ENCODE data around the gene MOK. TPM values are rescaled to one million over a fixed set of nuclear protein-coding genes. Genes with fewer than 3 reads are reported as not detected.
"Not testable (repeated sequence)": the region's sequence is repeated elsewhere in the genome, so short reads cannot be mapped to it uniquely, and the experiment has no call there.

MOK gene
- total RNA-seq, 2 experiments from 2014 or later: 2.3 to 2.5 TPM

DNA sequence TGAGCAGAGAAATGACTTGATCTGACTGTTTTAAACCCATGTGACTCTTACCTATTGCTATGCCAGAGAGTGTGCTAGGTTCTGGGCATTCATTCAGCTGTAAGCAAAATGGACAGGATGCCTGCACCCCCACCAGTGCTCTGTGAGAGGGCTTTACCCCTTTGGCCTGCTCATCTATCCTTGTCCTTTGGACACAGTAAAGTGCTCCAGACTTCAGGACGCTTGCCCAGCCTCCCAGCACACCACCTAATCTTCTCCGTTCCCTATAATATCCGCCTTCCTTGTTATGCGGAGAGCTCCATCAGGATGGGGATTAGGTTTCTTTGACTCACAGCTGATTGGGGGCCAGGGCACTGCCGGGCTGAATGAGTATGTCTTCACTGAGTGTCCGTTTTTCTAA is 10.2 kb upstream of the MOK start:
- Mint-ChIP-seq H3K36me3 (ENCODE audit: low read depth) (peaks cover 35% of the 10 kb centered on the region), H3K9me3 (no peaks in the 10 kb centered on the region), H3K4me3 (peak overlapping the region; percentile 92), H3K4me1 (ENCODE audit: low read depth) (peaks cover 50% of the 10 kb centered on the region), H3K27me3 (peaks cover 11% of the 10 kb centered on the region), H3K27ac (peak overlapping the region; percentile 80)
- Histone ChIP-seq H3K36me3 (ENCODE audit: insufficient read depth, low read length) (no peaks in the 10 kb centered on the region), H3K9me3 (ENCODE audit: control insufficient read depth in 1 of 2, insufficient read depth in 1 of 2, low read length in 2 of 2) (no peaks in the 10 kb centered on the region), H3K4me1 (ENCODE audit: insufficient read depth, low read length) (peaks cover 55% of the 10 kb centered on the region), H3K27me3 (ENCODE audit: control insufficient read depth in 1 of 2, insufficient read depth in 2 of 2, low read length in 2 of 2) (no peaks in the 10 kb centered on the region), H3K27ac (ENCODE audit: low read depth in 1 of 2, low read length in 2 of 2) (no peak overlapping the region), H3K4me3 (ENCODE audit: low read length) (no peak overlapping the region)
- intact Hi-C loops (cut with DNase I, micrococcal nuclease): loop anchor here (2.0 to 10.0 kb wide), 4 partner anchors 176 to 553 kb away; partner anchors contain the start of genes PPP2R5C (in 1 of the 2) and WDR20 (in 1 of the 2)
- TF ChIP-seq, protein P1, sequence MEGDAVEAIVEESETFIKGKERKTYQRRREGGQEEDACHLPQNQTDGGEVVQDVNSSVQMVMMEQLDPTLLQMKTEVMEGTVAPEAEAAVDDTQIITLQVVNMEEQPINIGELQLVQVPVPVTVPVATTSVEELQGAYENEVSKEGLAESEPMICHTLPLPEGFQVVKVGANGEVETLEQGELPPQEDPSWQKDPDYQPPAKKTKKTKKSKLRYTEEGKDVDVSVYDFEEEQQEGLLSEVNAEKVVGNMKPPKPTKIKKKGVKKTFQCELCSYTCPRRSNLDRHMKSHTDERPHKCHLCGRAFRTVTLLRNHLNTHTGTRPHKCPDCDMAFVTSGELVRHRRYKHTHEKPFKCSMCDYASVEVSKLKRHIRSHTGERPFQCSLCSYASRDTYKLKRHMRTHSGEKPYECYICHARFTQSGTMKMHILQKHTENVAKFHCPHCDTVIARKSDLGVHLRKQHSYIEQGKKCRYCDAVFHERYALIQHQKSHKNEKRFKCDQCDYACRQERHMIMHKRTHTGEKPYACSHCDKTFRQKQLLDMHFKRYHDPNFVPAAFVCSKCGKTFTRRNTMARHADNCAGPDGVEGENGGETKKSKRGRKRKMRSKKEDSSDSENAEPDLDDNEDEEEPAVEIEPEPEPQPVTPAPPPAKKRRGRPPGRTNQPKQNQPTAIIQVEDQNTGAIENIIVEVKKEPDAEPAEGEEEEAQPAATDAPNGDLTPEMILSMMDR (IDR thresholded peaks at IDR 0.05): no peak
- ChIA-PET POLR2A (interaction anchor here (0.7 kb wide), 1 partner anchor 350 kb away, joined by 4 read pairs; no protein-coding TSS in a partner anchor), CTCF (interaction anchor here (1.3 to 2.4 kb wide), 6 partner anchors 10 to 790 kb away, joined by 3 to 32 read pairs (median 3); partner anchors contain the start of gene MOK)
- DNase-seq (no peak), ATAC-seq (ENCODE audit: poor library complexity) (no peak)

DNA sequence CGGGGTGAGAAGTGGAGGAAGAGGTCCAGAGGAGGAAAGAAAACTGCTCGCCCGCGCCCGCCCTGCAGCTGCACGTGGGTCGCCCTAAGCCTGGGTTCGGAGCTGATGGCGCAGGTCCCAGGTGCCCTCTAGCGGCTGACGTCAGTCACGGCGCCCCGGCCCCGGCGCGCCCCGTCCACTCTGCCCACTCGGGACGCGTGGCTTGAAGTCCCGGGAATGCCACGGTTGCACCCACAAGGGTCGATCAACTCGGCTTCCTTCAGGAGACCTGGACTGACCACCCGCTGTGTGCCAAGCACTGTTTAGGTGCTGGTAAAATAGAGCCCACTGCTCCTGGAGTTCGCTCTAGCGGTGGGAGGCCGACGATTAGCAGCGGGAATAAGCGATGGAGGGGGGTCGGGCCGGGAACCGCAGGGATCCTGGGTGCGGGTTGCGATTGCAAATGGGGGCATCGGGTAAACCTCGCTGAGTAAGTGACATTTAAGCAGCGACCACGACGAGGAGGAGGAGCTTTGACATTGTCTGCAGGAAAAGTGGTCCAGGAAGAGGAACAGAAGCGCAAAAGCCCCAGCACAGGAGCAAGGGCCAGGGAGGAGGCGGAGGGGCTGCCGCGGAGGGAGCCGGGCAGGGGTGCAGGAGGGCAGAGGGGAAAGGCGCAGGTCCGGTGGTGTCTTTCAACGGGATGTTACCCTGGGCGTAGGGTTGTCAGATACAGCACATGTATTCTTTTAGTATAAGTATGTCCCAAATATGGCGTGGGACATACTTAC is 9.5 kb upstream of the MOK start:
- DNase-seq: peak; percentile 65 to 90 (median 74)
- ChIA-PET CTCF (interaction anchor here (0.5 to 2.4 kb wide), 21 partner anchors 9 to 790 kb away, joined by 3 to 32 read pairs (median 3); partner anchors contain the start of gene MOK), POLR2A (interaction anchor here (0.7 to 1.3 kb wide), 4 partner anchors 10 to 608 kb away, joined by 3 to 12 read pairs (median 4); partner anchors contain the start of gene MOK)
- Mint-ChIP-seq H3K9me3 (no peaks in the 10 kb centered on the region), H3K27me3 (peaks cover 11% of the 10 kb centered on the region), H3K4me1 (ENCODE audit: low read depth) (peaks cover 46% of the 10 kb centered on the region), H3K27ac (peak overlapping the region; percentile 80), H3K36me3 (ENCODE audit: low read depth) (peaks cover 32% of the 10 kb centered on the region), H3K4me3 (peak overlapping the region; percentile 92)
- intact Hi-C loops (cut with DNase I, micrococcal nuclease): loop anchor here (1.0 to 10.0 kb wide), 8 partner anchors 9 to 607 kb away; partner anchors contain the start of genes MOK (in 1 of the 2), PPP2R5C (in 1 of the 2) and WDR20 (in 1 of the 2)
- peaks cover 52% of the 10 kb centered on the region for H3K4me1 ChIP-seq (ENCODE audit: insufficient read depth, low read length)
- H3K4me3 ChIP-seq (ENCODE audit: low read length): peak overlapping the region; percentile 67
- ATAC-seq (ENCODE audit: poor library complexity): peak; percentile 68
- no peak overlapping the region for H3K27ac ChIP-seq (ENCODE audit: low read depth in 1 of 2, low read length in 2 of 2)
- H3K27me3 ChIP-seq (ENCODE audit: control insufficient read depth in 1 of 2, insufficient read depth in 2 of 2, low read length in 2 of 2): no peaks in the 10 kb centered on the region
- no peaks in the 10 kb centered on the region for H3K9me3 ChIP-seq (ENCODE audit: control insufficient read depth in 1 of 2, insufficient read depth in 1 of 2, low read length in 2 of 2)
- TF ChIP-seq, protein P1 (IDR thresholded peaks at IDR 0.05): peak; percentile 92
- H3K36me3 ChIP-seq (ENCODE audit: insufficient read depth, low read length): no peaks in the 10 kb centered on the region

DNA sequence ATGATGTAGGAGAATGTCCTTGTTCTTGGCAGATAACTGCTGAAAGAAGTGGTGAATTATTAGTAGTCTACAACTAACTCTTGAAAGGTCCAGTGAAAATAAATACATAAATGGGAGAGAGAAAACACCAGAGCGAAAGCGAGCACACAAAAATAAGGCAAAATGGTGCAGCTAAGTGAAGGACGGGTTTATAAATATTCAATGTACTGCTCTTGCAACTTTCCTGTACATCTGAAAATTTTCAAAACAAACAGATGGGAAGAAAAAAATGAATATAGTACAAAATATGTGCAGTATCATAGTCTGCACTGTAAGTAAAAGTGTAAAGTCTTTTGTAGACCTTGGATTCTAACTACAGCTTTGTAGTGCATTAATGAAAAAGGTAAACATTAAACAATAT is 1.3 kb downstream of the MOK start:
- Histone ChIP-seq H3K36me3 (ENCODE audit: insufficient read depth, low read length) (no peaks in the 10 kb centered on the region), H3K27me3 (ENCODE audit: control insufficient read depth in 1 of 2, insufficient read depth in 2 of 2, low read length in 2 of 2) (no peaks in the 10 kb centered on the region), H3K27ac (ENCODE audit: low read depth in 1 of 2, low read length in 2 of 2) (no peak overlapping the region), H3K4me3 (ENCODE audit: low read length) (no peak overlapping the region), H3K4me1 (ENCODE audit: insufficient read depth, low read length) (peaks cover 12% of the 10 kb centered on the region), H3K9me3 (ENCODE audit: control insufficient read depth in 1 of 2, insufficient read depth in 1 of 2, low read length in 2 of 2) (no peaks in the 10 kb centered on the region)
- intact Hi-C loops (cut with DNase I, micrococcal nuclease): loop anchor here in 1 of 2 experiments (2.0 to 5.0 kb wide), 5 partner anchors 15 to 1029 kb away; partner anchors contain the start of genes CINP, EIF5, HSP90AA1 and TECPR2
- peaks cover 6% of the 10 kb centered on the region for H3K36me3 Mint-ChIP-seq (ENCODE audit: low read depth)
- H3K4me1 Mint-ChIP-seq (ENCODE audit: low read depth): peaks cover 6% of the 10 kb centered on the region
- ATAC-seq (ENCODE audit: poor library complexity) (no peak), DNase-seq (no peak)
- peak overlapping the region; percentile 83 for H3K4me3 Mint-ChIP-seq
- H3K27ac Mint-ChIP-seq: no peak overlapping the region
- ChIA-PET CTCF (interaction anchor here (1.6 to 4.7 kb wide), 3 partner anchors 8 to 14 kb away, joined by 5 to 32 read pairs (median 31); no protein-coding TSS in a partner anchor), POLR2A (interaction anchor here (1.3 to 2.0 kb wide), 2 partner anchors 10 to 13 kb away, joined by 7 to 12 read pairs; no protein-coding TSS in a partner anchor)
- H3K9me3 Mint-ChIP-seq: no peaks in the 10 kb centered on the region
- H3K27me3 Mint-ChIP-seq: peaks cover 5% of the 10 kb centered on the region
- TF ChIP-seq, protein P1 (IDR thresholded peaks at IDR 0.05): no peak

DNA sequence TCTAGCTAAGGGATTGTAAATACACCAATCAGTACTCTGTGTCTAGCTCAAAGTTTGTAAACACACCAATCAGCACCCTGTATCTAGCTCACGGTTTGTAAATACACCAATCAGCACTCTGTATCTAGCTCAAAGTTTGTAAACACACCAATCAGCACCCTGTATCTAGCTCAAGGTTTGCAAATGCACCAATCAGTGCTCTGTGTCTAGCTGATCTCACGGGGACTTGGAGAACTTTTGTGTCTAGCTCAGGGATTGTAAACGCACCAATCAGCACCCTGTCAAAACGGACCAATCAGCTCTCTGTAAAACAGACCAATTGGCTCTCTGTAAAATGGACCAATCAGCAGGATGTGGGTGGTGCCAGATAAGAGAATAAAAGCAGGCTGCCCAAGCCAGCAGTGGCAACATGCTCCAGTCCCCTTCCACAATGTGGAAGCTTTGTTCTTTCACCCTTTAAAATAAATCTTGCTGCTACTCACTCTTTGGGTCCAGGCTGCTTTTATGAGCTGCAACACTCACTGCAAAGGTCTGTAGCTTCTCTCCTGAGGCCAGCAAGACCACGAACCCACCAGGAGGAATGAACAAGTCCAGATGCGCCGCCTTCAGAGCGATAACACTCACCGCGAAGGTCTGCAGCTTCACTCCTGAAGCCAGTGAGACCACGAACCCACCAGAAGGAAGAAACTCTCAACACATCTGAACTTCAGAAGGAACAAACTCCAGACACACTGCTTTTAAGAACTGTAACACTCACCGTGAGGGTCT is 6.5 kb downstream of the MOK start:
- DNase-seq; H3K36me3 Mint-ChIP-seq (ENCODE audit: low read depth); H3K27ac ChIP-seq (ENCODE audit: low read depth in 1 of 2, low read length in 2 of 2); H3K36me3 ChIP-seq (ENCODE audit: insufficient read depth, low read length); intact Hi-C loops (cut with DNase I, micrococcal nuclease); H3K4me3 Mint-ChIP-seq; H3K9me3 ChIP-seq (ENCODE audit: control insufficient read depth in 1 of 2, insufficient read depth in 1 of 2, low read length in 2 of 2); H3K27ac Mint-ChIP-seq; H3K27me3 Mint-ChIP-seq; ATAC-seq (ENCODE audit: poor library complexity); POLR2A ChIA-PET; H3K4me1 ChIP-seq (ENCODE audit: insufficient read depth, low read length); H3K4me3 ChIP-seq (ENCODE audit: low read length); H3K9me3 Mint-ChIP-seq; H3K4me1 Mint-ChIP-seq (ENCODE audit: low read depth); H3K27me3 ChIP-seq (ENCODE audit: control insufficient read depth in 1 of 2, insufficient read depth in 2 of 2, low read length in 2 of 2): not testable (repeated sequence)
- CTCF ChIA-PET: interaction anchor here (0.6 to 1.2 kb wide), 2 partner anchors 16 to 18 kb away, joined by 4 to 5 read pairs; no protein-coding TSS in a partner anchor
